Endodermal cell (in vitro differentiated cells): ENCODE data around the gene ALG8. TPM values are rescaled to one million over a fixed set of nuclear protein-coding genes. Genes with fewer than 3 reads are reported as not detected.

Source experiments
- DNase-seq: peaks from one replicate; pipeline ENCODE4 v3.0.0-alpha.2; 2017
- H3K27ac ChIP-seq: 2 replicates; pipeline ENCODE4 v1.5.1; 2013; ENCODE audit warnings: mild to moderate bottlenecking, low read depth, low read length, moderate library complexity
- H3K27me3 ChIP-seq: 2 replicates; pipeline ENCODE4 v1.6.1; 2013; ENCODE audit warnings: mild to moderate bottlenecking, low read length, moderate library complexity; ENCODE audit not compliant: insufficient read depth, control insufficient read depth, poor library complexity, severe bottlenecking
- H3K36me3 ChIP-seq: 2 replicates; pipeline ENCODE4 v1.7.0; 2013; ENCODE audit warnings: mild to moderate bottlenecking, low read length, moderate library complexity; ENCODE audit not compliant: control insufficient read depth, insufficient read depth
- H3K4me1 ChIP-seq: one replicate; pipeline ENCODE4 v1.7.0; 2013; ENCODE audit warnings: low read length; ENCODE audit not compliant: control insufficient read depth, insufficient read depth
- H3K4me3 ChIP-seq: 2 replicates; pipeline ENCODE4 v1.5.1; 2013; ENCODE audit warnings: mild to moderate bottlenecking, low read length, moderate library complexity
- H3K9ac ChIP-seq: 2 replicates; pipeline ENCODE4 v1.6.1; 2013; ENCODE audit warnings: mild to moderate bottlenecking, low read length, moderate library complexity; ENCODE audit not compliant: poor library complexity, severe bottlenecking; ENCODE audit errors: extremely low read depth
- H3K9me3 ChIP-seq: 2 replicates; pipeline ENCODE4 v1.6.1; 2013; ENCODE audit warnings: mild to moderate bottlenecking, low read length, moderate library complexity; ENCODE audit not compliant: control insufficient read depth
- H3K27ac Mint-ChIP-seq: 2 replicates; pipeline ENCODE4 v1.8.0; 2020; ENCODE audit warnings: mixed read lengths
- H3K27me3 Mint-ChIP-seq: 2 replicates; pipeline ENCODE4 v1.8.0; 2021; ENCODE audit warnings: mild to moderate bottlenecking, mixed read lengths; ENCODE audit not compliant: insufficient read depth
- H3K36me3 Mint-ChIP-seq: 2 replicates; pipeline ENCODE4 v1.8.0; 2020; ENCODE audit warnings: low read depth, mixed read lengths
- H3K4me1 Mint-ChIP-seq: 2 replicates; pipeline ENCODE4 v1.8.0; 2020; ENCODE audit warnings: mixed read lengths
- H3K4me3 Mint-ChIP-seq: 2 replicates; pipeline ENCODE4 v1.8.0; 2020; ENCODE audit warnings: mild to moderate bottlenecking, moderate library complexity, mixed read lengths
- H3K9me3 Mint-ChIP-seq: 2 replicates; pipeline ENCODE4 v1.8.0; 2020; ENCODE audit warnings: mild to moderate bottlenecking, mixed read lengths
- CTCF ChIP-seq: fragments of 200-600 bp; sonication (generic); conservative IDR thresholded peaks from 2 replicates; pipeline ENCODE4 v1.5.0; 2021; ENCODE audit warnings: antibody characterized with exemption, mild to moderate bottlenecking
- WGBS, 2 experiments: methylation state at CpG; one replicate each; pipeline versions ENCODE4 v1.1.5 to v1.1.7; 2013; ENCODE audit warnings: missing lambda C conversion rate in 2 of 2, mixed read lengths in 1 of 2; ENCODE audit not compliant: insufficient coverage in 1 of 2, insufficient read length in 1 of 2; 5-methylcytosine and 5-hydroxymethylcytosine counted together
- total RNA-seq, 2 donors: library from RNA; stranded (reverse); fragmentation: NEBNext Ultra II Directional in 1 of 2; extraction: Animal tissue kit (Norgen Biotek cat#: 25700) in 1 of 2; gene quantifications; 2 replicates in 1 of 2; 3 replicates in 1 of 2; pipeline ENCODE4 v1.2.1, GENCODE V29; 2021

Gene ALG8
- total RNA-seq, 2 donors from 2014 or later: 72.1 to 81.4 TPM

- Histone ChIP-seq H3K27ac (no peak overlapping the region), H3K4me1 (peaks cover 4% of the 10 kb centered on the region), H3K27me3 (no peaks in the 10 kb centered on the region), H3K36me3 (no peaks in the 10 kb centered on the region), H3K9ac (no peak overlapping the region), H3K4me3 (no peak overlapping the region), H3K9me3 (no peaks in the 10 kb centered on the region)
- H3K36me3 Mint-ChIP-seq: no peaks in the 10 kb centered on the region
- peaks cover 4% of the 10 kb centered on the region for H3K27me3 Mint-ChIP-seq
- WGBS, 2 experiments: 94 to 100% methylated on average over 1 to 2 of the region's 2 CpGs
- no peak for TF ChIP-seq CTCF
- H3K4me3 Mint-ChIP-seq: no peak overlapping the region
- no peaks in the 10 kb centered on the region for H3K9me3 Mint-ChIP-seq
- H3K27ac Mint-ChIP-seq: no peak overlapping the region
- H3K4me1 Mint-ChIP-seq: peaks cover 11% of the 10 kb centered on the region
- DNase-seq: no peak
Measured at GRCh38 chr11:78163828-78164227, 24.4 kb upstream of the ALG8 start.

- no peak for TF ChIP-seq CTCF
- no peaks in the 10 kb centered on the region for H3K9me3 ChIP-seq
- H3K4me3 ChIP-seq: no peak overlapping the region
- DNase-seq: no peak
- H3K27me3 ChIP-seq: no peaks in the 10 kb centered on the region
- no peak overlapping the region for H3K9ac ChIP-seq
- no peaks in the 10 kb centered on the region for H3K36me3 Mint-ChIP-seq
- no peak overlapping the region for H3K4me3 Mint-ChIP-seq
- H3K27me3 Mint-ChIP-seq: peaks cover 6% of the 10 kb centered on the region
- 87% methylated on average over 4 to 5 of the region's 5 CpGs for WGBS, 2 experiments
- peaks cover 2% of the 10 kb centered on the region for H3K4me1 ChIP-seq
- no peak overlapping the region for H3K27ac Mint-ChIP-seq
- H3K36me3 ChIP-seq: no peaks in the 10 kb centered on the region
- peaks cover 2% of the 10 kb centered on the region for H3K4me1 Mint-ChIP-seq
- H3K27ac ChIP-seq: no peak overlapping the region
- no peaks in the 10 kb centered on the region for H3K9me3 Mint-ChIP-seq
Measured at GRCh38 chr11:78161962-78162371, 22.5 kb upstream of the ALG8 start.

- Histone ChIP-seq H3K9me3 (no peaks in the 10 kb centered on the region), H3K27ac (no peak overlapping the region), H3K27me3 (no peaks in the 10 kb centered on the region), H3K9ac (no peak overlapping the region), H3K4me1 (peaks cover 2% of the 10 kb centered on the region), H3K4me3 (no peak overlapping the region), H3K36me3 (no peaks in the 10 kb centered on the region)
- no peak for DNase-seq
- Mint-ChIP-seq H3K36me3 (no peaks in the 10 kb centered on the region), H3K27ac (no peak overlapping the region), H3K4me1 (peaks cover 2% of the 10 kb centered on the region), H3K27me3 (peaks cover 6% of the 10 kb centered on the region), H3K4me3 (no peak overlapping the region), H3K9me3 (no peaks in the 10 kb centered on the region)
- no peak for TF ChIP-seq CTCF
- 98 to 100% methylated on average over 2 of the region's 2 CpGs for WGBS, 2 experiments
Measured at GRCh38 chr11:78161346-78161745, 21.9 kb upstream of the ALG8 start.
